Stimulated activated CD4-positive, alpha-beta T cell treated with anti-CD3 and anti-CD28 coated beads, Interleukin-4, amount 100 ng/mL, for 48 hours (primary cell): ENCODE measurements around the gene WAC.
A peak's percentile ranks its signal among the peaks of the same experiment; 100 is the strongest.
"Not testable (repeated sequence)": the region's sequence is repeated elsewhere in the genome, so short reads cannot be mapped to it uniquely, and the experiment has no call there.

Source experiments
- DNase-seq, 2 donors: peaks; one replicate each; pipeline ENCODE4 v3.0.0-alpha.2; 2020; ENCODE audit warnings: low read depth in 2 of 2

The WAC gene

DNA sequence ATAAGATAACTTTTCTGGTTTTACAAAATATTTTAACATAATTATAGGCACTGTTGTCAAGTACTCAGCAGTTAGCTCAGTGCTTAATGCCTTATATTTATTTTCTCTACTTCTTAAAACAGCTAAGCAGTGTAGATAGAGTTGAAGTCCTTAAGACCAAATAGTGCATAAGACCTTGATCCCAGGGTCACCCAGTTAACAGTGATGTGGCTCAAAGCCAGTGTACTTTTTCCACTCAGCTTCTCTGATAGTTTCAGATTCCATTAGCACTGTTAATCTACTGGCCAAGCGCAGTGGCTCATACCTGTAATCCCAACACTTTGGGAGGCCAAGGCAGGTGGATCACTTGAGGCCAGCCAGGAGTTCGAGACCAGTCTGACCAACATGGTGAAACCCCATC is 83.6 kb downstream of the WAC start:
- no peak for DNase-seq

DNA sequence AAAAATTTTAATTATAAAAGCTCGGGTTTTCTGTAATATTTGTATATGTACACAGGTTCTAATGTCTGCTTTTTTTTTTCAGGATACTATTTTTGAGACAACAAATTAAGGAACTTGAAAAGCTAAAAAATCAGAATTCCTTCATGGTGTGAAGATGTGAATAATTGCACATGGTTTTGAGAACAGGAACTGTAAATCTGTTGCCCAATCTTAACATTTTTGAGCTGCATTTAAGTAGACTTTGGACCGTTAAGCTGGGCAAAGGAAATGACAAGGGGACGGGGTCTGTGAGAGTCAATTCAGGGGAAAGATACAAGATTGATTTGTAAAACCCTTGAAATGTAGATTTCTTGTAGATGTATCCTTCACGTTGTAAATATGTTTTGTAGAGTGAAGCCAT is 86.5 kb downstream of the WAC start:
- no peak for DNase-seq

DNA sequence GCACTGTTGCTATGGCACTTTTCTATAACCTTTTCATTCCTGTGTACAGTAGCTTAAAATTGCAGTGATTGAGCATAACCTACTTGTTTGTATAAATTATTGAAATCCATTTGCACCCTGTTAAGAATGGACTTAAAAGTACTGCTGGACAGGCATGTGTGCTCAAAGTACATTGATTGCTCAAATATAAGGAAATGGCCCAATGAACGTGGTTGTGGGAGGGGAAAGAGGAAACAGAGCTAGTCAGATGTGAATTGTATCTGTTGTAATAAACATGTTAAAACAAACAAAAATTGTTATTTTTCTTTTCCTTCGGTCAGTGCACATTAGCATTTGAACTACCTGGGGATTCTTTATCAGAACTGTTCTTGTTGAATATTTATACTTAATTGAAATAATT is 87.3 kb downstream of the WAC start:
- DNase-seq, result no peak

DNA sequence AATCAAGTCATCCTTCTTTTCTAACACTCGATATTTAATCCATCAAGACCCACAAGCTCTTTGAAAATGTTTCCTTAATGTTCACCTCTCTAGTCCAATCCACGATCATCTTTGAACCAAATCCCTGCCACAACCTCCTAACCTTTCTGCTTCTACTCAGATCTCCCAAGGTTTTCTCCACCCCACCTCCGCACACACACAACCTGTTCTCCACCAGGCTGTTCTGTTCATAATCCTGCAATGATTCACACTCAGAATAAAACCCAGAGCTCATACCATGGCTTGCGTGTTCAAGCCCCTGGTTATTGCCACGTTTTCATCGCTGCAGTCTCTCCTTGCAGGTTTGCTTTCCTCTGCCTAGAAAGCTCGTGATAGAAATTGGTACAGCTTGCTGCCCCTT is 90.6 kb downstream of the WAC start:
- DNase-seq, result no peak

DNA sequence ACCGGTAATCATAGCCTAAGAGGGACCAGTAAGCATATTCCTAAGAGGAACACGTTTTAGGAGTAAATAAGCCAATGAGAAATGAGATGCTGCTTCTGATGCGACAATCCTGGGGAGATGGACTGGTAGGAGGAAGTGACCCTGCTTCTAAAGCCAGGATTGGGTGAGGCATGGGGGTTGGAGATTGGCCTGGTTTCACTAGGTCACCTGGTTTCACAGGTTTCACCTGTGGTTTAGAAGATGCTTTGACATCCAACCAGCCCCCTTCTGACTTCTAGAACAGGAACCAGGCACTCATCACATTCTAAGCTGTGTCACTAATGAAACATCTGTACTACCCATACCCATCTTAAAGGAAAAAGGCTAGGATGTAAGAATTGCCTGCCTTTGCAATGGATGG is 91.4 kb downstream of the WAC start:
- no peak for DNase-seq

DNA sequence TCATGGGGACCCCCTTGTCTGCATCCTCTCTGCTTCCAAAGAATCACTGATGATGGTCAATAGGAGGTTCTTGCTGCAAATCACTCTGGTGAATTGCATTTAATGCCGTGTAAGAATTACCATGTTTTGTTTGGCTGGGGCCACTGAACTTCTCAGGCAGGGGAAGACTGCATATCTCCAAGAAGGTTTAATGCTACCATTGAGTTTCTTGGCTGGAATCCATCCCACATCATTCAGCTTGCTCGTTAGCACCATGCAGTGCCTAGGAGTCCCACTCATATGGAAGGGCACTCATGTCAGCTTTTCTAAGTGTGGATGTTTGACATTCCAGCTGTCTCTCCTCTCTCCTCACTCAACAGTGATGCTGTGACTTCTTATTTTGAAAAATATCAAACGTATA is 94.2 kb downstream of the WAC start:
- DNase-seq, result no peak

DNA sequence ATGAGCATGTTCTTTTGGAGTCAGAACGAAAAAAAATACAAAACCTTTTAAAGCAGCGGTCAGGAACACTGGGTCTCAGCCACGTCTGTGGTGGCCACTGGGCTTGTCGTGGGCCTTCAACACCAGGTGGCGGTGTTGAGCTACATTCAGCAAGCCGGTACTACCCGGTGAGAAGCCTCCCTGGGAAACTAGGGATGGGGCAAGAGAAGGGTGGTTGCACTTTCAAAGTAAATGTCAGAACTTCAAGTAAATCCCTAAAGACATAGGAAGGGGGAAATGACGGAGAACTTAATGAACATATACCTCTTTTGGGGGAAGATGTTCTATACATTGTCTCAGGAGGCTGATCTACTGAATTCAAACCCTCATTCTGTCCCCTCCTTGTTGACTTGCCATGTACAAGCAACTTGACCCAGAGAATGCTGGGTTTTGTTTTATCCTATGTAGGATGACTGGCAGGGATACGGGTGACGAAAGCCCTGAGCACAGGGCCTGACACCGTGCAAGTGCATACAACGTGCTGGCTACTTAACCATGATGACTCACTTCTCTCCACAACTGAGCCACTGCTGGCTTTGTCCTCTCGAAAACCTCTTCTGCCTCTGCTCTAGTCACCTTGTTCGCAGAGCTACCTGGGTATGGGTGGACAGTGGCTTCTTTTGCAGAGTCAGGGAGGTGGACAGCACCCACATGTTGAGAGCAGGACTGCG is 95.4 kb downstream of the WAC start:
- peak; percentile 64 to 67 for DNase-seq

DNA sequence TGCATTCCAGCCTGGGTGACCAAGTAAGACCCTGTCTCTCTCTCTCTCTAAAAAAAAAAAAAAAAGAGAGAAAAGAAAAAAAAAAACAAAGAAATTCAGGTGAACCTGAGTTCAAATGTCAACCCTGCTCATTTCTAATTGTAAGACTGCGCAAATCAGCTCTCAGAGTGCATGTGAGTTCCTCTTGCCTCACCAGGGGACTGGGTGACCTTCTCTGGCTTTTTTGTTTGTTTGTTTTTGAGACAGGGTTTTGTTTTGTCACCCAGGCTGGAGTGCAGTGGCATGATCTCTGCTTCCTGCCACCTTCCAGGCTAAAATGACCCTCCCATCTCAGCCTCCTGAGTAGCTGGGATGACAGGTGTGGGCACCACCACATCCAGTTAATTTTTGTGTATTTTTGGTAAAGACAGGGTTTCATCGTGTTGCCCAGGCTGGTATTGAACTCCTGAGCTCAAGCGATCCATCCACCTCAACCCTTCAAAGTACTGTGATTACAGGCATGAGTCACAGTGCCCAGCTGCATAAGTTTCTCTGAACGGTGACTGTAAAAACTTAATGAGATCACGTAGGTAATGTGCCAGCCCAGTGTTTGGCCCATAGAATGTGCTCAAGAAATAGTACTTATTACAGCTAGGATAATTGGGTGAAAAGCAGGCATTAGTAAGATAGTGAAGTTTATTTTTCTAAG is 99.1 kb downstream of the WAC start:
- DNase-seq, result no peak

DNA sequence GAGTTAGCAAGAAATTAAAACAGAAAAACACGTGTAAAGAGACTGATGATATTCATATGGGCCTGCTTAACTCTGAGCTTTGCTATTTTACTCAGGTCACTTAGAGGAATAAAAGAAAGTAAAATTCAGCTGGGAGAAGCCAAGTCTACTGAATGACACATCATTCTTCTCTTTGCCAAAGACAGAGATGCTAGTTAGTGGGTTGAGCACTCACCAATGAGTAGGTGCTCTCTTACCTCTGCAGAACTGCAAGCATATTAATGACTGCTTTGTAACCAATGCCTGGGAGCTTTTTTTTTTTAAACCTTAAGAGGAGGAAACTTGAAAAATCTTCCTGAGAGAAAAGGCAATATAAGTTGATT is 99.6 kb downstream of the WAC start:
- DNase-seq, result no peak

DNA sequence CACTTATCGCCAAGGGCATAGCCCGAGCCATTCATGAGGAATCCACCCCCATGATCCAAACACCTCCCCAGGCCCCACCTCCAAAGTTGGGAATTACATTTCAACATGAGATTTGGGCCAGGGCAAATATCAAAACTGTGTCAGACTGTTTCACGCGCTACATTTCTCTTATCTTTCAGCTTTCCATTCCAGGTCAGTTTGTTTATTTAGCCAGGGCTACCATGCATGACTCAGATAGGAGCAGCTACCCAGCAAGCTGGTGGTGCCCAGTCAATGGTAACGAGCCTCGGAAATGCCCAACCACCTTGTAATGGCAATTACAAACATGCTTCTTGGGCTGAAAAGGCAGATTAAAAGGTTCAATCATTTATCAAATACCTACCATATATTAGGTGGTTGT is 100.8 kb downstream of the WAC start:
- DNase-seq, result no peak

DNA sequence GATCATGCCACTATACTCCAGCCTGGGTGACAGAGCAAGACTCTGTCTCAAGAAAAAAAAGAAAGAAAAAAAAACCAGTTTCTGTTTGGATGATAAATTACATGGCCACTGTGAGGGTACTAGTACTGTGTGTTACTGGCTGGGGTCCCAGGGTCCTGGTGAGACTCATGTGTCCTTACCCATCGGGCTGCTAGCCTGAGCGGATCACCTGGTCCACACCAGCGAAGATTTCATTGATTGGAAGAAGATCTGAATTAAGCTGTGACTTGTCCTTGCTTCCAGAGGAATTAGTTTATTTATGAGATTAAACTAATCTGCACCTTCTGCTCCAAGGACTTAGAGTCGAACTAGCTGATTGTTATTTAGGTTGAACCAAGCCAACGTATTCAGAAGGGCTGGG is 104.4 kb downstream of the WAC start:
- no peak for DNase-seq

DNA sequence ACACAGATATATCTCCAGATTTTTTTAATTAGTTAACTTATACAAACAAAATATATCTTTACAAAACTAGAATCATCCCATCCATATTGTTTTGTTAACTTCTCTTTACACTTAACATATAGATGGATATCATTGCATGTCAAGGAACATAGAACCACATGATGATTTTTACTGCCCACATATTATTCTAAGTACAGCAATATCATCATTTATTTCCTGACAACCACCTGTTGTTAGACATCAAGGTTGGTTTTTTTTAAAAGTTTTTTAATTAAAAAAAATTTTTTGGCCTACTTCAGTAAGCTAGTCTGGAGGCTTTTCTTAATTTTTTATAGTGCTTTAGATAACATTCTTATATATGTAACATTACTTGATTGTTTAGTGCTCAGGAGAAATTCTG is 105.5 kb downstream of the WAC start:
- DNase-seq, result no peak

DNA sequence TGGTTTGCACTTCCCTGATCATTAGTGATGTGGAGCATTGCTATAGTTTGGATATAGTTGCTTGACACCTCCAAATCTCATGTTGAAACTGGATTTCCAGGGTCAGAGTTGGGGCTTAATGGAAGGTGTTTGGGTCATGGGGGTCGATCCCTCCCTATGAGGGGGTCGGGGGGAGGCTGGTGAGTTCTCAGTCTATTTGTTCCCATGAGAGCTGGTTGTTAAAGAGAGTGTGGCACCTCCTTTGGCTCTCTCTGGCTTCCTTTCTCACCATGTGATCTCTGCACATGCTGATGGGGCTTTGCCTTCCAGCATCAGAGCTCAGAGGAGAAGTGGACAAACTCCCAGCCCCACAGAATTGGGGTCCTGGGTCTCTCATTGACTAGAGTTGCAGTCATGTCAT is 107.6 kb downstream of the WAC start:
- no peak for DNase-seq

DNA sequence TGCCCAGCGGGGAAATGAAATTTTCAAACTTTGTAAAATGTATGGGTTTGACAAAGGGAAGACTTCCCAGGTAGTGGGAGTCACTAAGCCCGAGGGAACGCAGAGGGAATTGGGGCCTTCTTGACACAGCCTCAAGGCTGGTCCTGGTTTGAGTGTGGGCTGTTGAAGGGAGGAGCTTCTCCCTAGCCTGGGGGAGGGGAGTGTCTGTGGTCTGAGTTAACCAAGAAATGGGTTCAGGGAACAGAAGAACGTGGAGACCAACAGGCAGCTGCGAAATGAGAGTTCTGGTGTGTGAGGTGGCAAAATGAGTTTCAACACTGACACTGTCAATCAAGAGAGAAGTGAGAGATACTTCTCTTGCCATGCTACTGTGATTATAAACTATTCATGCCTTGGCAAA is 111.7 kb downstream of the WAC start:
- DNase-seq, result no peak

DNA sequence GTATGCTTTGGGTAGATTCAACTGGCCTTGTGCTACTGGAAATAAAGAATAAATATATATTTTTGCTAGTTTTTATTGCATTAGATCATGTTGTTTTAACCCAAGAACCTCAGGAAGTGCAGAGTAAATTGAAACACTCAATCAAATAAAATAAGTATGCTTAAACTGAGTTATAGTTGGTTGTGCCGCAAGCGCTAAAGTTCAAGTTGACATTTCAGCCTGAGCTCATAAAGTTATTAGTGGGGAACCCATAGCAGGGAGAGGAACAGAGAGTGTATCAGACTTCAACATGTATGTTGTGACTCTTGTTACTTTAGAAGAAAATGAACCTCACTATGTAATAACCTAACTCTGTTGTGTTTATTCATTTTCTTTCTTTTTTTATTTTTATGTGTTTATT is 119.2 kb downstream of the WAC start:
- DNase-seq, result no peak

DNA sequence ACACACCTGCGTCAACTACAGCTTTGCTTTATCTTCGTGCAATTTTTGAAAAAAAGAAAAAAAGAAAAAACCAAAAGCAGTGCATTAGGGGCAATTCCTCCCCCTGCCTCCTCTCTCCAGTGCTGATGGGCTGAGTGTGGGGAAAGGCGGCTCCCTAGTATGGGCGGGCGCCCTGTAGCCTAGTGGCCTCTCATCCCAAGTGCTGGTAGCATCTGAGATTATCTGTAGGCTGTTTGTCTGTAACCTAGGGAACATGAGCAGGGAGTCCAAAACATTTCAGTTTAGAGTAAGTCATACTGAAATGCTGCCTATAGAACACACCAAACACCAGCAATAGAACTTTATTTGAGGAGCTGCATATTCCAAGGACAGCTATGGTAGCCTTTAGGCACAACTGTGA is 119.8 kb downstream of the WAC start:
- no peak for DNase-seq

DNA sequence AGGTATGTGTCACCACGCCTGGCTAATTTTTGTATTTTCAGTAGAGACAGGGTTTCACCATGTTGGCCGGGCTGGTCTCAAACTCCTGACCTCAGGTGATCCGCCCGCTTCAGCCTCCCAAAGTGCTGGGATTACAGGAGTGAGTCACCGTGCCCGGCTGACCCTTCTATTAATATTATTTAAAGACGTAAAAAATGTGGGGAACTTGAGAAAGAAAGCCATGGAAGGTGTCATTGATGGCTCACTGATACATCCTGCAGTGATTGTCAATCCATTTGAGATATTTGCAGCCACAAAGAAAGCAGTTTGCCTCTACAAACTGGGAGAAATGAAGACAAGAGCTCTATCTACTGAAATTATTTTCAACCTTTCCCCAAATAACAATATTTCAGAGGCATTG is 125.9 kb downstream of the WAC start:
- DNase-seq, result not testable (repeated sequence)

DNA sequence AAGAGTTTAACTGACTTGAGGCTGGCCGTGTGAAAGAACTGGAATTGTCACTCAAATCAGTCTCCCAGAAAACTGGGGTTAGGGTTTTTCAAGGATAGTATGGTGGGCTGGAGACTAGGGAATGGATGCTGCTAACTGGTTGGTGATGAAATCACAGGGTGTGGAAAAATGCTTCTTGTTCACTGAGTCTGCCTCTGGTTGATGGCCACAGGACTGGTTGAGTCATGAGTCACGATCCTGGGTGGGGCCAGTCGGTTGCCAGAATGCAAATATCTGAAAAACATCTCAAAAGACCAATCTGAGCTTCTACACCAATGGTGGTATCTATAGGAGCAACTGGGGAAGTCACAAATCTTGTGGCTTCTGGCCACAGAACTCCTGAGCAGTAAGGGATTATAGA is 128.1 kb downstream of the WAC start:
- DNase-seq, result no peak

DNA sequence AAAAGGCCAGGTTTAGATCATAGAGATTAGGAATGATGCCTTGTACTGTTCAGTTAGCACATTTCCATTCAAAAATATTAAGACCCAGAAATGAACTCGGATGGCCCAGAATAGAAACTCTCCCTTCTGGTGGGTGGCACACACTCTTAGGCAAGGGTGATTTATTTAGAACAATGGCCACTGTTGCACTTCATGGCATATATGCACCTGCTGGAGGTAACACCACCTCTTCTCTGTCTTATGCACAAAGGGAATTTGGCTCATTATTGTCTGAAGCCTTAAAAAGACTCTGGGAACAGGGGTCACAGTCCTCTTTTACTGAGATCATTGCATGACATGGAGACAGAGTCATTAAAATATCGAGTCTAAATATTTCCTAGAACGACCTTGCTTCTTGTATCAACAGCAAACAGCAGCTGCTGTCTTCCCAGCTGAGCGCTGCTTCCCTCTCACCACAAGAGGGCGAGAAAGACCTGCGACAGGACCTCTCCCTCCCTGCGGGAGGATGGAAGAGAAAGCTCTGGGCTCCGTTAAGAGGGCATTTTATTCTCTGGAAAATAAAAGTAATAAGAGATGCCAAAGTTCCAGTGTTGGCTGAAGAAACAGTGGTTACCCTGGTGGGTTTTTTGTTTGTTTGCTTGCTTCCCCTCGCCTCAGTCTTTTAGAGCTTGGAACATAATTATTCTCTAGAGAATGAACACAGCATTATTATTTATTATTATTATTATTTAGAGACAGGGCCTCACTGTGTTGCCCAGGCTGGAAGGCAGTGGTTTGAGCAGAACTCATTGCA is 130.9 kb downstream of the WAC start:
- DNase-seq, result peak; percentile 44 to 46

DNA sequence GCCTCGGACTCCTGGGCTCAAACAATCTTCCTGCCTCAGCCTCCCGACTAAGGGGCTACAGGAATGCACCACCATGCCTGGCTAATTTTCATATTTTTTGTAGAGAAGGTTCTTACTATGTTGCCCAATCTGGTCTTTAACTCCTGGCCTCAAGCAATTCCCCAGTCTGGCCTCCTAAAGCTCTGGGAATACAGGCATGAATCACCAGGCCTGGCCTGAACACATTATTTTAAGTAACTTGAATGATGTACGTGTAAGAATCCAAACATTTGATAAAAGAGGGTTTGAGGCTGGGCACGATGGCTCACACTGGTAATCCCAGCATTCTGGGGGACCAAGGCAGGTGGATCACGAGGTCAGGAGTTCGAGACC is 131.4 kb downstream of the WAC start:
- no peak for DNase-seq

DNA sequence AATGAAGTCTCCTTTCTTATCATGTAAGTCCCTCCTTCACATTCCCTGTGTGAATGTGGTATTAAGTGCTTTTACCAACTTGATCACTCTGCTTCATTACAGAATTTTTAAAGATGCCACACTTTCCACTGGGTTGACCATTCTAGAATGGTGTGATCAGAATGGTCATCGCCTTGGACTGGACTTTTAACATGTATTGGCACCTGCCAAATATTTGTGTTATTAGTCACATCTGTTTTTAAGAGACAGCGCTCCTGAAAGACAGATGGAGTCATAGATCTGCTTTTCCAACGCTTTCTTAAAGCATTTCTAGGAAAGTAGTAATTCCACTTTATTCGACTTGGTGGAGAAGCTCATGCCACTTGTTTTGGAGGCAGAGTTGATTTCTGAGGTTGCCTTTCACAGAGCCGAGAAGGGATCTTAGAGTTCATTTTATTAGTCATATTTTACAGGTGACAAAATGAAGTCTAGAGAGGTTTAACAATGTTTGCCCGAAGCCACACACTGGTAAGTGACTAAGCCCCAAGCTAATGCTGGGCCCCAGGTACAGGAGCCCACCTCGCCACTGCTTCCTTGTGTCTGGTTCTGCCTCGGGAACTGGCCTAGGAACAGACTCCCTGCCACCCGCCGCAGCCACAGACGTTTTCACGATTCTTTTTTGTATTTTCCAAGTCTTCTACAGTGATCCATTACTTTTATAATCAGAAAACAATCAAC is 134.0 kb downstream of the WAC start:
- DNase-seq, result no peak
